H9 (cell line): ENCODE data around the gene UBE2D1. TPM values are rescaled to one million over a fixed set of nuclear protein-coding genes. Genes with fewer than 3 reads are reported as not detected.

Experiments used
- DNase-seq: peaks from one replicate; pipeline ENCODE4 v3.0.0-alpha.2; 2017
- H2AFZ ChIP-seq: one replicate; pipeline ENCODE4 v1.6.1; 2013; ENCODE audit warnings: mild to moderate bottlenecking, low read length, control low read depth, moderate library complexity
- H2AK5ac ChIP-seq: 2 replicates; pipeline ENCODE4 v1.6.1; 2013; ENCODE audit warnings: low read length, control low read depth, mixed read lengths; ENCODE audit not compliant: insufficient read length
- H2BK120ac ChIP-seq: one replicate; pipeline ENCODE4 v1.6.1; 2013; ENCODE audit warnings: low read depth, mild to moderate bottlenecking, low read length, control low read depth, inconsistent platforms; ENCODE audit not compliant: poor library complexity, severe bottlenecking
- H2BK12ac ChIP-seq: 2 replicates; pipeline ENCODE4 v1.6.1; 2013; ENCODE audit warnings: low read length, control low read depth, mixed read lengths, low read depth; ENCODE audit not compliant: insufficient read length
- H2BK15ac ChIP-seq: 2 replicates; pipeline ENCODE4 v1.6.1; 2013; ENCODE audit warnings: low read depth, low read length, control low read depth
- H2BK20ac ChIP-seq: one replicate; pipeline ENCODE4 v1.6.1; 2013; ENCODE audit warnings: low read depth, mild to moderate bottlenecking, low read length, control low read depth, inconsistent platforms; ENCODE audit not compliant: poor library complexity, severe bottlenecking
- H2BK5ac ChIP-seq: 2 replicates; pipeline ENCODE4 v1.6.1; 2013; ENCODE audit warnings: low read length, control low read depth, mixed read lengths; ENCODE audit not compliant: insufficient read length
- H3K14ac ChIP-seq: 2 replicates; pipeline ENCODE4 v1.6.1; 2013; ENCODE audit warnings: low read length, control low read depth; ENCODE audit not compliant: insufficient read depth
- H3K18ac ChIP-seq: 2 replicates; pipeline ENCODE4 v1.6.1; 2013; ENCODE audit warnings: low read depth, mild to moderate bottlenecking, mixed read lengths, low read length, control low read depth; ENCODE audit not compliant: insufficient read length
- H3K23ac ChIP-seq: 2 replicates; pipeline ENCODE4 v1.6.1; 2013; ENCODE audit warnings: low read length, control low read depth, mixed read lengths, low read depth; ENCODE audit not compliant: insufficient read length
- H3K23me2 ChIP-seq: 2 replicates; pipeline ENCODE4 v1.6.1; 2013; ENCODE audit warnings: low read depth, mild to moderate bottlenecking, mixed read lengths, low read length, control low read depth; ENCODE audit not compliant: insufficient read length, poor library complexity, severe bottlenecking
- H3K27ac ChIP-seq: 2 replicates; pipeline ENCODE4 v1.5.1; 2013; ENCODE audit warnings: low read length, control low read depth, mixed read lengths, low read depth; ENCODE audit not compliant: insufficient read length
- H3K27me3 ChIP-seq: 2 replicates; pipeline ENCODE4 v1.6.1; 2013; ENCODE audit warnings: low read length, control low read depth, inconsistent platforms; ENCODE audit not compliant: insufficient read depth
- H3K4ac ChIP-seq: 2 replicates; pipeline ENCODE4 v1.6.1; 2013; ENCODE audit warnings: low read depth, mild to moderate bottlenecking, control low read depth, inconsistent platforms, low read length, moderate library complexity
- H3K4me1 ChIP-seq: 2 replicates; pipeline ENCODE4 v1.6.1; 2013; ENCODE audit warnings: low read length, control low read depth, inconsistent platforms; ENCODE audit not compliant: insufficient read depth
- H3K4me2 ChIP-seq: 2 replicates; pipeline ENCODE4 v1.6.1; 2013; ENCODE audit warnings: low read length, control low read depth, mixed read lengths; ENCODE audit not compliant: insufficient read length, insufficient read depth
- H3K56ac ChIP-seq: 2 replicates; pipeline ENCODE4 v1.6.1; 2013; ENCODE audit warnings: low read depth, mild to moderate bottlenecking, mixed read lengths, low read length, control low read depth; ENCODE audit not compliant: insufficient read length
- H3K79me1 ChIP-seq: 2 replicates; pipeline ENCODE4 v1.6.1; 2013; ENCODE audit warnings: low read depth, mild to moderate bottlenecking, moderate library complexity, low read length, control low read depth, inconsistent platforms; ENCODE audit not compliant: insufficient read depth, poor library complexity, severe bottlenecking
- H3K79me2 ChIP-seq: 2 replicates; pipeline ENCODE4 v1.6.1; 2013; ENCODE audit warnings: low read length, control low read depth, inconsistent platforms; ENCODE audit not compliant: insufficient read depth
- H3K9ac ChIP-seq: 2 replicates; pipeline ENCODE4 v1.6.1; 2013; ENCODE audit warnings: low read length, control low read depth, mixed read lengths; ENCODE audit not compliant: insufficient read length; ENCODE audit errors: extremely low read depth
- H3K9me3 ChIP-seq: one replicate; pipeline ENCODE4 v1.6.1; 2013; ENCODE audit warnings: low read depth, low read length, inconsistent platforms; ENCODE audit not compliant: control insufficient read depth
- H3T11ph ChIP-seq: one replicate; pipeline ENCODE4 v1.6.1; 2013; ENCODE audit warnings: mild to moderate bottlenecking, low read length, control low read depth, inconsistent platforms
- H4K20me1 ChIP-seq: one replicate; pipeline ENCODE4 v1.6.1; 2013; ENCODE audit not compliant: control insufficient read depth, insufficient read length, insufficient read depth
- H4K5ac ChIP-seq: 2 replicates; pipeline ENCODE4 v1.6.1; 2013; ENCODE audit warnings: low read depth, mild to moderate bottlenecking, mixed read lengths, low read length, control low read depth; ENCODE audit not compliant: insufficient read length
- H4K8ac ChIP-seq: replicated peaks from 2 replicates; pipeline ENCODE4 v1.6.1; 2013; ENCODE audit warnings: low read length, control low read depth, mixed read lengths, low read depth; ENCODE audit not compliant: insufficient read length
- H4K91ac ChIP-seq: 2 replicates; pipeline ENCODE4 v1.6.1; 2013; ENCODE audit warnings: low read depth, mild to moderate bottlenecking, moderate library complexity, mixed read lengths, low read length, control low read depth; ENCODE audit not compliant: insufficient read length
- H3K27ac Mint-ChIP-seq, 3 experiments: 2 replicates in 2 of 3; 3 replicates in 1 of 3; pipeline ENCODE4 v1.8.0; 2020 to 2021; ENCODE audit warnings: mixed read lengths in 3 of 3, mild to moderate bottlenecking in 1 of 3, moderate library complexity in 1 of 3
- H3K27me3 Mint-ChIP-seq: 2 replicates; pipeline ENCODE4 v1.8.0; 2021; ENCODE audit warnings: low read depth, mild to moderate bottlenecking, moderate library complexity, mixed read lengths
- H3K36me3 Mint-ChIP-seq, 3 experiments: 2 replicates in 2 of 3; 3 replicates in 1 of 3; pipeline ENCODE4 v1.8.0; 2020 to 2021; ENCODE audit warnings: low read depth in 3 of 3, mixed read lengths in 3 of 3; ENCODE audit not compliant: insufficient read depth in 1 of 3
- H3K4me1 Mint-ChIP-seq, 2 experiments: 2 replicates each; pipeline ENCODE4 v1.8.0; 2020; ENCODE audit warnings: mixed read lengths in 2 of 2
- H3K4me3 Mint-ChIP-seq, 2 experiments: 2 replicates in 1 of 2; 3 replicates in 1 of 2; pipeline ENCODE4 v1.8.0; 2020 to 2021; ENCODE audit warnings: mild to moderate bottlenecking in 2 of 2, mixed read lengths in 2 of 2, moderate library complexity in 1 of 2
- H3K9me3 Mint-ChIP-seq, 2 experiments: 2 replicates in 1 of 2; 3 replicates in 1 of 2; pipeline ENCODE4 v1.8.0; 2020; ENCODE audit warnings: mild to moderate bottlenecking in 2 of 2, mixed read lengths in 2 of 2, moderate library complexity in 1 of 2
- total RNA-seq: library from RNA; stranded (reverse); gene quantifications from 2 replicates; pipeline ENCODE4 v1.2.1, GENCODE V29; 2021
- TF ChIP-seq, protein P1 (sequence below): fragments of 200-600 bp; sonication (generic); conservative IDR thresholded peaks from 3 replicates; pipeline ENCODE4 v1.8.0; 2021; ENCODE audit warnings: antibody characterized with exemption, mild to moderate bottlenecking

UBE2D1 gene
- total RNA-seq, 1 experiment from 2014 or later: 26.8 TPM

- Histone ChIP-seq H2BK20ac (no peak overlapping the region), H3K4ac (no peak overlapping the region), H2BK120ac (no peak overlapping the region), H3K56ac (no peak overlapping the region), H4K8ac (no peak overlapping the region), H4K91ac (no peak overlapping the region), H3T11ph (no peak overlapping the region), H3K23me2 (no peaks in the 10 kb centered on the region), H3K79me1 (no peaks in the 10 kb centered on the region), H2BK12ac (no peak overlapping the region), H4K5ac (no peak overlapping the region), H2BK15ac (no peak overlapping the region), H3K14ac (no peak overlapping the region), H2AK5ac (no peak overlapping the region), H3K4me1 (no peaks in the 10 kb centered on the region), H3K9ac (no peak overlapping the region), H2AFZ (no peak overlapping the region), H2BK5ac (no peak overlapping the region), H3K27me3 (no peaks in the 10 kb centered on the region), H3K79me2 (no peaks in the 10 kb centered on the region), H3K27ac (no peak overlapping the region), H3K23ac (no peak overlapping the region), H3K9me3 (no peaks in the 10 kb centered on the region), H4K20me1 (no peaks in the 10 kb centered on the region), H3K18ac (no peak overlapping the region), H3K4me2 (no peak overlapping the region)
- DNase-seq: no peak
- TF ChIP-seq, protein P1, sequence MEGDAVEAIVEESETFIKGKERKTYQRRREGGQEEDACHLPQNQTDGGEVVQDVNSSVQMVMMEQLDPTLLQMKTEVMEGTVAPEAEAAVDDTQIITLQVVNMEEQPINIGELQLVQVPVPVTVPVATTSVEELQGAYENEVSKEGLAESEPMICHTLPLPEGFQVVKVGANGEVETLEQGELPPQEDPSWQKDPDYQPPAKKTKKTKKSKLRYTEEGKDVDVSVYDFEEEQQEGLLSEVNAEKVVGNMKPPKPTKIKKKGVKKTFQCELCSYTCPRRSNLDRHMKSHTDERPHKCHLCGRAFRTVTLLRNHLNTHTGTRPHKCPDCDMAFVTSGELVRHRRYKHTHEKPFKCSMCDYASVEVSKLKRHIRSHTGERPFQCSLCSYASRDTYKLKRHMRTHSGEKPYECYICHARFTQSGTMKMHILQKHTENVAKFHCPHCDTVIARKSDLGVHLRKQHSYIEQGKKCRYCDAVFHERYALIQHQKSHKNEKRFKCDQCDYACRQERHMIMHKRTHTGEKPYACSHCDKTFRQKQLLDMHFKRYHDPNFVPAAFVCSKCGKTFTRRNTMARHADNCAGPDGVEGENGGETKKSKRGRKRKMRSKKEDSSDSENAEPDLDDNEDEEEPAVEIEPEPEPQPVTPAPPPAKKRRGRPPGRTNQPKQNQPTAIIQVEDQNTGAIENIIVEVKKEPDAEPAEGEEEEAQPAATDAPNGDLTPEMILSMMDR: no peak
- peaks cover 5 to 6% of the 10 kb centered on the region in 2 experiments; a peak in 3 of 4 replicates for H3K4me1 Mint-ChIP-seq
- H3K9me3 Mint-ChIP-seq: no peaks in the 10 kb centered on the region
- no peaks in the 10 kb centered on the region for H3K27me3 Mint-ChIP-seq
- H3K4me3 Mint-ChIP-seq: no peak overlapping the region
- H3K27ac Mint-ChIP-seq: no peak overlapping the region
- no peaks in the 10 kb centered on the region for H3K36me3 Mint-ChIP-seq
Measured at GRCh38 chr10:58300676-58301075, 34.1 kb upstream of the UBE2D1 start.
